Measurements from ENCODE around the gene TGIF2LX. TPM values are rescaled to one million over a fixed set of nuclear protein-coding genes. Genes with fewer than 3 reads are reported as not detected.
"Not testable (repeated sequence)": the region's sequence is repeated elsewhere in the genome, so short reads cannot be mapped to it uniquely, and the experiment has no call there.

Gene TGIF2LX
- total RNA-seq (ENCODE audit: low replicate concordance), result not detected in 2 replicates
- long read RNA-seq, result 0 reads

DNA sequence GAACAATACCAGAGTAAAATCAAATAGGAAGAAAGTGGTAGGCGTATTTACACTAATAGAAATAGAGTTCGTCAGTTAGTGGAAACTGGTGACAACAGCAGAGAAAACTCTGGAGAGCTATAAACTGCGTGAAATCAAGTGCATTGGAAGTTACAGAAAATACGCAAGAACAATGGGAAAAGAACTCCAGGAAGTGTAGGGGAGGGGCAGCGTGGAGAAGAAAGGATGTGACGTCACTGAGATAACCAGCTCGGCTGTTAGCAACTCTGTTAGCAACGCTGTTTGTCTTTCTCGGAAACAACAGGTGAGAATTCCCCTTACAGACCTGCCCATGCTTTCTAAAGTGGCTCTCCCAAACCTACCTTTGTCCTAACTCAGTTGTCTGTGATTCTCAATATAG is at the start of gene TGIF2LX:
TSS of gene TGIF2LX (plus strand) at position 244 of the 400 bp plus-strand sequence. CDS start 178 bp downstream, outside the sequence.
- not testable (repeated sequence) for H3K9me3 Mint-ChIP-seq; H3K27ac Mint-ChIP-seq; H3K27me3 Mint-ChIP-seq; H3K4me1 Mint-ChIP-seq (ENCODE audit: unreplicated experiment); DNase-seq (ENCODE audit: extremely low spot score, unreplicated experiment); H3K36me3 Mint-ChIP-seq; H3K4me3 Mint-ChIP-seq

DNA sequence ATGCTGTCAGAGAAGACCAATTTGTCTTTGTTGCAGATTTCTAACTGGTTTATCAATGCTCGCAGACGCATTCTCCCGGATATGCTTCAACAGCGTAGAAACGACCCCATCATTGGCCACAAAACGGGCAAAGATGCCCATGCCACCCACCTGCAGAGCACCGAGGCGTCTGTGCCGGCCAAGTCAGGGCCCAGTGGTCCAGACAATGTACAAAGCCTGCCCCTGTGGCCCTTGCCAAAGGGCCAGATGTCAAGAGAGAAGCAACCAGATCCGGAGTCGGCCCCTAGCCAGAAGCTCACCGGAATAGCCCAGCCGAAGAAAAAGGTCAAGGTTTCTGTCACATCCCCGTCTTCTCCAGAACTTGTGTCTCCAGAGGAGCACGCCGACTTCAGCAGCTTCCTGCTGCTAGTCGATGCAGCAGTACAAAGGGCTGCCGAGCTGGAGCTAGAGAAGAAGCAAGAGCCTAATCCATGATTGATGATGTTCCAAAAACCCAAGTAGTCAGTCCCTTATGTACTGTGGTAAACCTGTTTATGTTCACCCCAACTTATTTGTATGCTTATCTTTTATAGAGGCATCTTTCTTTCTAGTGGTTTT is 728 bp downstream of the TGIF2LX start:
- not testable (repeated sequence) for H3K27me3 Mint-ChIP-seq; H3K27ac Mint-ChIP-seq; H3K4me1 Mint-ChIP-seq (ENCODE audit: unreplicated experiment); H3K4me3 Mint-ChIP-seq; H3K36me3 Mint-ChIP-seq; H3K9me3 Mint-ChIP-seq; DNase-seq (ENCODE audit: extremely low spot score, unreplicated experiment)

DNA sequence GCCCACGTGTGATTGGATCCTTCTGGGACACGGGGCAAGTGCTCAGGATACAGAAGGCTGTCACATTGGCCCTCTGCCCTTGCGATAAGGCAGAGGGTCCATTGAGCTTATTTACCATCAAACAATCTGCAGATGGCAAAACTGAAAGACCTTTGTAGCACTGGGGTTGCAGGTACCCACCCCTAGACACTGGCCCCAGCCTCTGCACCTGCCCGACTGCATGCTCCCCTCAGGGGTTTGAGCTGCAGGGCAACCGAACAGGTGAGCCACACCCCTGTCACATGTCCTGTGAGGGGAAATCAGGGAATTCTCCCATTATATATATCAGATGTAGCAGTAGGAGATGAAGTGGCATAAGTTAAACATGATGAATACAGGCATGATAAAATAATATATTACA is 21.4 kb downstream of the TGIF2LX start:
- H3K27ac Mint-ChIP-seq; H3K36me3 Mint-ChIP-seq; H3K4me3 Mint-ChIP-seq; H3K4me1 Mint-ChIP-seq (ENCODE audit: unreplicated experiment); DNase-seq (ENCODE audit: extremely low spot score, unreplicated experiment); H3K27me3 Mint-ChIP-seq; H3K9me3 Mint-ChIP-seq: not testable (repeated sequence)

DNA sequence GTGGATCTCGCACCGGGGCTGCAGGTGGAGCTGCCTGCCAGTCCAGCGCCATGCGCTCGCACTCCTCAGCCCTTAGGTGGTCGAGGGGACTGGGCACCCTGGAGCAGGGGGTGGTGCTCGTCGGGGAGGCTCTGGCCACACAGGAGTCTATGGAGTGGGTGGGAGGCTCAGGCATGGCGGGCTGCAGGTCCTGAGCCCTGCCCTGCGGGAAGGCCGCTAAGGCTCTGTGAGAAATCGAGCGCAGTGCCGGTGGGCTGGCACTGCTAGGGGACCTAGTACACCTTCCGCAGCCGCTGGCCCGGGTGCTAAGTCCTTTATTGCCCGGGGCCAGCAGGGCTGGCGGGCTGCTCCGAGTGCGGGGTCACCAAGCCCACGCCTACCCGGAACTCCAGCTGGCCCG is 43.9 kb downstream of the TGIF2LX start:
- not testable (repeated sequence) for H3K27me3 Mint-ChIP-seq; H3K4me3 Mint-ChIP-seq; H3K27ac Mint-ChIP-seq; H3K4me1 Mint-ChIP-seq (ENCODE audit: unreplicated experiment); DNase-seq (ENCODE audit: extremely low spot score, unreplicated experiment); H3K9me3 Mint-ChIP-seq; H3K36me3 Mint-ChIP-seq
